Ecto neural progenitor cell (in vitro differentiated cells): ENCODE data around the gene SFTPD.
"Not testable (repeated sequence)": the region's sequence is repeated elsewhere in the genome, so short reads cannot be mapped to it uniquely, and the experiment has no call there.

Source experiments
- DNase-seq: peaks from one replicate; pipeline ENCODE4 v3.0.0-alpha.2; 2018; ENCODE audit warnings: low spot score

Gene SFTPD

DNA sequence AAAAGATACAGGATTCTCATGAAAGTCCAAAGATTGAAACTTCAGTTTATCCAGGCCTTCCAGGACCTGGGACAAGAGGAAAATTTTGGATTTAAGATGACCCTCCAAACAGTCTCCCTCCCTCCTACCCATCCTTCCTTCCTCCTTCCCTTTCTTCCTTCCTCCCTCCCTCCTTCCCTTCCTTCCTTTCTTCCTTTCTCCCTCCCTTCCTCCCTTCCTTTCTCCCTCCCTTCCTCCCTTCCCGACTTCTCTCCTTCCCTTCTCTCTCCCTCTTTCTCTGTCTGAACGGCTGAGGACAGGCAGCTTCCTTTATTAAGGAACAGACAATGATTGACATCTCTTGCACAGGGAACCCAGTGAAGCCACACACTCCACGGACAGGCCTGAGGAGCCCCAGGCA is 23.3 kb downstream of the SFTPD start:
- DNase-seq, result no peak

DNA sequence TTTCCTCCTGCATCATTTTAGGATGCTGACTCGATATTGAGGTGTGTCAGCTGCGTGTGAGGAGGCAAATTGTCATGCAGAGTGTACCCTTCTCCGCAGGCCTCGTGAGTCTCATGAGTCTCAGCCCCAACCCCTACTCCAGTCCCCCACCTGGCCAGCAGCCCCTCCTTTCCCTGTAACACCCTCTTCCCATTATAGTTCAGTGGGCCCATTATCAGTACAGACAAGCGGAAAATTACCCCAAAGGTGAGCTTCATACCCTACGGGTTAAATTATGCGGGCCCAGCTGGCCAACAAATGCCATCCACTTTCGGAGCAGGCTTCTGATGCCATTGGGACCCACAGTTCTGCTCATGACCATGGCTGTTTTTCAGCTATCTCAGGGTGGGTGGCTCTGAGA is 25.2 kb downstream of the SFTPD start:
- no peak for DNase-seq

DNA sequence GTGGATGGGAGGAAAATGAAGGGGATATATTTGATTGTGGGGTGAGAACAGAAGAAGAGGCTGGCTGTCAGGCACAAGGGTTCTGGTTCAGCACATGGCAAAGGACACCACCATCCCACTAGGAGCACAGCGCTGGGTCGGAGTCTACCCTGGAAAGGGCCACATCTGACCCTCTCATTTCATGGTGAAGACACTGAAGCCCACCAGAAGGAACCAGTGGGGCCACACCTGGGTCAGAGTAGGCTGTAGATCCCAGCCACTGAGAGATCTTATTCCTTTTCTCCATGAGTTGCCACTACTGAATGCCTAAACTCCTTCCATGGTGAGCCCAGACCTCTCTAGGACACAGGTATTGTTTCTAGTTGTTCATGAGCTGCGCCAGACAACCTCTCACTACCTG is 25.8 kb downstream of the SFTPD start:
- no peak for DNase-seq

DNA sequence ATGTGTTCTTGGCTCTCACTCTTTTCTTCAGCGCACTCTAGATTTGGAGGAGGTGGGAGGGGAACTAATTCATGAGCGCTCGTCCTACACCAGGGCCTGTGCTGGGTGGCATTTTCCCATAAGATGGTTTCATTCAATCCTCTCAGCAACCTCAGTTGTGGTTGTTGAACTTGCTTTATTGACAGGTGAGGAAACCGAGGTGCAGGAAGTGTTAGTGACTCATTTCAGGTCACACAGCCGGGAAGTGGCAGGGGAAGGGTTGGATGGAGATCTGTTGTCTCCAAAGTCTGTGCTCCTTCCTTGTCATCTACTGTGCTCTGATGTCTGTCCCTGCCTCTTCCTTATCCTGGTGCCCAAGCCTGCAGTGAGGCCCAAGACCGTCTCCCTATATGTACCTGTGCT is 26.9 kb downstream of the SFTPD start:
- not testable (repeated sequence) for DNase-seq

GRCh38 chr10:79915838-79916237 is 33.1 kb downstream of the SFTPD start:
- DNase-seq, result not testable (repeated sequence)

- not testable (repeated sequence) for DNase-seq
Observed at GRCh38 chr10:79914512-79914911, 34.4 kb downstream of the SFTPD start.

DNA sequence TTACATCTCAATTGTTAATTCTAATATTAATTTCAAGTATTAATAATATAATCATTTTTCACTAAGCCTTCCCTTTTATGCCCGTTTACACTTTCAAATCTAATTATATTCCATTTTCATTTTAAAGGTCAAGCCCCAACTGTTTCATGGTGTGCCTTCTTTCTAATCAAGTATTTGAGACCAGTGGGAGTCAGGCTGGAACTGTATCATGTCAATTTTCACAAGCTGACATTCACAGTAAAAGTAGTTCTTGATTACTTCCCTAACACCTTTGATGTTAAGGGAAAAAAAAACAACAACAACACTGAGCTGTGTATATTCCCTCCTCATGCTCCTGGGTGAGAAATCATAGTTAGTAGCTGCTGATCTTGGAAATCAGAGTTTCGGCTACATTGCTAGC is 38.1 kb downstream of the SFTPD start:
- no peak for DNase-seq

DNA sequence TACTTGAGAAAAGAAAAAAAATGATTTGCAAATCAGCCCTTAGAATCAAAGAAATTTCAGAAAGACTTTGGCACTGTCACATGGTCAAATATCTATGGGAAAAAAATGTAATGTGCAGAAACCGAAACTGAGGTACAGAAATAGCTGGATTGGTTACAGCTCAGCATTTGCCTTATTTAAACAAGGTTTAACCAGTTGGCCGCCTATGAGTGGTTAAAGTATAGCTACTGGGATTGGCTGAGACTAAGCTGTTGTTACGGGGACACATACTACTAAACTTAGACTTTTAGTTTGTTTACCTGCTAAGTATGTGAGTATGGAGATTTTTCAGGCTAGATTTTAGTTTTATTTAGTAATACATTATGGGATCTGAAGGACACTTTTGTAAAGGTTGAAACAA is 38.6 kb downstream of the SFTPD start:
- no peak for DNase-seq

DNA sequence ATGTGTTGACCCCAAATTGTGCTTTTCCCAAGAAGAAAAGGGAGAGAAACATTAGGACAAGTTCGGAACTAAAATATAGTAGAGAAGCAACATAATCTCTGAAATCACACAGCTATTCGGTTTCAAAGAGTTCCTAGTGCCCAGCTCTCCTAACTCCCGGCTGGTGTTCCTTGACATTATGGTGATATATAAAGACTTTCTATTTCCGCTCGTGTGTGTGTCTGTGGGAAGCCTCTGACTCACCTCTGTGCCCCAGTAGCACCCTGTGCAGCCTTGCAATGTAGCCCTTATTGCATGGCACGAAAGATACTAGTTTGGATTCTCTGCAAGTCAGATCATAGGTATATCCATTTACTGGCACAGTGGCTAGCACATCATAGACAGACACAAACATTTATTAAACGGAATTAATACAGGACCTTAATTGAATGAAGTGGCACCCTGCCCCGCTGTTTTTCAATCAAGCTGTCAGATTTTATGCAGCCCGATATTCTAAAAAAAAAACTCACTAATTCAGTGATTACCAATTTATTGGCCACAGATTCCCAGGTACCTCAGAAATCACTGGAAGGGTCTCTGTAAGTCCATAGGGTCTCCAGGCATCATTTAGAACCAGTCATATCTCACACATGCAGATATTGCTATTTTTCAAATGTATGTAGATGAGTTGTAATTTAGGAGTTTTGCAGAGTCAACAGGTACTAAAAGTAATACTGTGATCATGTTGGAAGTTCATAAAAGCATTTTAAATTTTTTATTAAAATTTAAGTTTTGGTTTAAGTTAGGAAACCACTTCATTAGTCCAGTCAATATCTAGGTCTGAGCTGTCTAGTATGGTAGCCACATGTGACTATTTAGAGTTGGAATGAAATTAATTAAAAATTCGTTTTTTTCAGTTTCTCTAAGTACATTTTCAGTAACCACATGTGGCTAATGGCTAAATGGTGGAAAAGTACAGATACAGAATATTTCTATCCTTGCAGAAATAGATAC is 43.3 kb downstream of the SFTPD start:
- DNase-seq, result no peak

- DNase-seq, result peak; percentile 83
Observed at GRCh38 chr10:79904671-79905321, 44.1 kb downstream of the SFTPD start.

- not testable (repeated sequence) for DNase-seq
Observed at GRCh38 chr10:79901571-79901970, 47.3 kb downstream of the SFTPD start.

GRCh38 chr10:79898597-79899325 is 50.1 kb downstream of the SFTPD start:
- no peak for DNase-seq

DNA sequence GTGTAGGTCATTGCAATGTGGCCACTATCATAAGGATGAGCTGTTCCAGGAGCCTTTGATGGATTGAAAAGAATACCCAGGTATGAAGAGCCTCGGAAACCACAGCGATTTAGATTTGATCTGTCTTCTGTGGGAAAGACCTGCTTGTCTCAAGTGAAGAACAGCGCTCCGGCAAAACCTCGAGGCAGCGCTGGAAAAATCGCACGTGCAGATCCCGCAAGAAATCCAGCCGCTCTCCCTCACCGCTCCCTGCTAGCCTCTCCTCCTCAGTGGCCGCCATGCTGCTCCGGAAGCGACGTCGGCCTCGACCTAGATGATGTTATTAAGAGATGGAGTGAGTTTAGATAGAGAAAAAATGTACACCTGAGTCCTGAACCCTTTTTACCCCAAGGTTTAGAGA is 56.0 kb downstream of the SFTPD start:
- DNase-seq, result not testable (repeated sequence)

GRCh38 chr10:79890469-79890868 is 58.4 kb downstream of the SFTPD start:
- DNase-seq, result no peak

- not testable (repeated sequence) for DNase-seq
Observed at GRCh38 chr10:79888984-79889383, 59.9 kb downstream of the SFTPD start.
